HAP-1 (cell line): Measurements from ENCODE around the gene TFF2.

Source experiments
- DNase-seq, 2 experiments: peaks; one replicate each; pipeline ENCODE4 v3.0.0-alpha.2; 2016 to 2020; ENCODE audit warnings: low spot score in 2 of 2
- H3K27me3 ChIP-seq: fragments of 250-450 bp; sonication (Bioruptor Pico); 2 replicates; pipeline ENCODE4 v1.5.1; 2020; ENCODE audit warnings: low read depth, mild to moderate bottlenecking, moderate library complexity
- H3K36me3 ChIP-seq: fragments of 250-450 bp; sonication (Bioruptor Pico); replicated peaks from 2 replicates; pipeline ENCODE4 v1.5.1; 2020; ENCODE audit warnings: mild to moderate bottlenecking
- H3K4me1 ChIP-seq: fragments of 250-450 bp; sonication (Bioruptor Pico); 2 replicates; pipeline ENCODE4 v1.5.1; 2020; ENCODE audit warnings: mild to moderate bottlenecking
- H3K4me3 ChIP-seq: fragments of 250-450 bp; sonication (Bioruptor Pico); 2 replicates; pipeline ENCODE4 v1.5.1; 2020; ENCODE audit warnings: mild to moderate bottlenecking, moderate library complexity
- H3K9me3 ChIP-seq: fragments of 250-450 bp; sonication (Bioruptor Pico); 2 replicates; pipeline ENCODE4 v1.5.1; 2020; ENCODE audit warnings: mild to moderate bottlenecking, moderate library complexity
- in situ Hi-C: fragments of 300-500 bp; cut with MboI; formaldehyde crosslinking; loops from 3 replicates; pipeline ENCODE4 v1.14.3; 2020; ENCODE audit warnings: low sequenced_read_pairs, inconsistent platforms, mixed read lengths

Gene TFF2

DNA sequence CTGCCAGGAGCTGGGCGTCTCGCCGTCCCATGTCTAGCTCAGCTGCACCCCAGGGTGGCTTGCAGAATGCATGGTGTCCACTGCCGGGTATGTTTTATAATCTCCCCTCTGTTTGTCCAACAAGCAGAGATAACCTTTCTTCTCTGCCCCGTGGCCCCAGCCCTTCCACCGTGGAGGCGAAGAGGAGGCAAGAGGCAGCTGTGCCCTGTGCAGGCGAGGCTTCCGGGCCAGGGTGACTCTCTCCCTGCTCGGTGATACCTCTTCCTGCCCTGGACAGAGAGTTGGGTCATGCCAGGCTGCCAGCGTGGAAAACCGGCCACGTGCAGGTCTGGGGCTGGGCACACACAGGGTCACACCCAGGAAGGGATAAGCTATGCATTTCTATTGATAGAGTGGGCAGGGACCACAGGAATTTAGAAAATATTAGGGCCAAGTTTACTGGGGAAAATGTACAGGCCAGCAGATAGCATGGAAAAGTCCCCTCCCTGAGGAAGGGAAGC, at the start of gene TFF2:
TFF2 (minus strand) TSS at position 68 of the 500 bp plus-strand sequence; CDS start at position 31, 37 bp downstream.
- H3K4me1 ChIP-seq: no peaks in the 10 kb centered on the region
- in situ Hi-C loops: no loop called here
- no peaks in the 10 kb centered on the region for H3K27me3 ChIP-seq
- H3K4me3 ChIP-seq: no peak within 1 kb of the TSS
- no peaks in the 10 kb centered on the region for H3K36me3 ChIP-seq
- DNase-seq: no peak
- no peaks in the 10 kb centered on the region for H3K9me3 ChIP-seq

DNA sequence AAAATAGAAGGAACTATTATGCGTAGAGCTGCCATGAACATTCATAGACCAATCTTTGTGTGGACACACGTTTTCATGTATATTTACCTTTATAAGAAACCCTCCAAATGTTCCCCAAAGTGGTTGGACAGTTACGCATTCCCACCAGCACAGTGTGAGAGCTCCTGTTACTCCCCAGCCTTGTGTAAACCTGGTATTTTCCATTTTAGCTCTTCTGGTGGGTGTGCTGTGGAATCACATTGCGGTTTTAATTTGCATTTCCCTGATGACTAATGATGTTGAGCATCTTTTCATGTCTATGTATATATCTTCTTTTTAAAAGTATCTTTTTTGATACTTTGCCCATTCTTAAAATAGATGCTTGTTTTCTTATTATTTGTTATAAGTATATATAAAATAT, 49.7 kb upstream of the TFF2 start:
- no peak overlapping the region for H3K4me3 ChIP-seq
- no peak for DNase-seq
- H3K27me3 ChIP-seq: no peaks in the 10 kb centered on the region
- in situ Hi-C loops: no loop called here
- H3K36me3 ChIP-seq: no peaks in the 10 kb centered on the region
- no peaks in the 10 kb centered on the region for H3K4me1 ChIP-seq
- H3K9me3 ChIP-seq: no peaks in the 10 kb centered on the region

DNA sequence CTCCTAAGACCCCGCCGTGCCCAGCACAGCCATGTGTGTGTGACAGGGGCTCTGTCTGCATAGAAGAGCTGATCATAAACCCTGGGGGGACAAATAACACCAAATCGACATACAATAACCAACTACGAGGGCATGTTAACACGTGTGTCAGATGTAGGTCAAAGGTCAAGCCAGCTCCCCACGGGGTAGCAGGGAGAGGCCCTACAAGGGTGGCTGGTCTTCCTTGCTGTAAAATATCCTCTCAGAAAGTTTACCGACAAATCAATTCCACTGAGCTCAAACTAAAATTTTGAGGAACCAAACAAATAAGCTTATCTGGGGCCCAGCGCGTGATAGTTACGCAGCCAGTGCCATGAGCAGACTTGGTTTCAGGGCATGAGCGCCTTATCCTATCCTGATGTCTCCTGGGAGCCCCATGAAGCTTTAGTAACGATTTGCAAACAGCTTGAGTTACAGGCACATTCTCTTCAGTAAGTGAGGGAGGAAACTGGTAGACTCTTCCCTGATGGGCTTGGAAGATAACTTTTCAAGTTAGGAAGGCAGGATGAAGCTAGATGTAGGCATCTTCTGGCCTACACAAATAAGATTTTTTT, 47.7 kb upstream of the TFF2 start:
- no peak for DNase-seq
- Histone ChIP-seq H3K27me3 (no peaks in the 10 kb centered on the region), H3K36me3 (no peaks in the 10 kb centered on the region), H3K4me3 (no peak overlapping the region), H3K4me1 (no peaks in the 10 kb centered on the region), H3K9me3 (no peaks in the 10 kb centered on the region)
- in situ Hi-C loops: no loop called here

DNA sequence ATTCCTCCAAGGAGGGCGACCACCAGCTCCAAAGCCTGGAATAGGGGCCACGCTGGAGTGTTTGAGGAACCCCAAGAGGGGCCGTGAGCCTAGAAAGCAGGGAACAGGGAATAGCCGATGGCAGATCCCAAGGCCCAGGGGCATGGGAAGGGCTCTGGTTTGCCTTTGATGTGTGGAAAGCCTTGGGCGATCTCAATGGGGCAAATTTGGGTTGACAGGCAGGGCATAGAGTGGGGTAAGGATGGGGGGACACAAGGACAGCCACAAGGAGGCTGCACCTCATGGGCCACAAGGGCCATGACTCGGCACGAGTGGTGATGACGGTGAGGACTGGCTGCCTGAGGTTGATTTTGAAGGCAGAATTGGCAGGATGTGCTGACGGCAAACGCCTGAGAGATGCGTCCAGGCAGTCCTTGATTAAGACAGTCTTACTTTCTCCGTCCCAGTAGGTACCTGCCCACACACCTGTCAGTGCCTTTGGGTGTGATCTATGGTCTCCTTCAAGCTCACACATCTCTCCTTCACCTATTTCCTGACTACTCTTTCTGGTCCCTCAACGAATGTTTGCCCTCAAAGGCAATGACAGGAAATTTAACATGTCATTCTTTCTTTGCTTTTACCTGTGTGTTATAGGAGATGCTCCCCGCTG, 47.1 kb upstream of the TFF2 start:
- no peaks in the 10 kb centered on the region for H3K27me3 ChIP-seq
- DNase-seq: no peak
- no peaks in the 10 kb centered on the region for H3K9me3 ChIP-seq
- H3K4me3 ChIP-seq: no peak overlapping the region
- H3K4me1 ChIP-seq: no peaks in the 10 kb centered on the region
- in situ Hi-C loops: no loop called here
- H3K36me3 ChIP-seq: no peaks in the 10 kb centered on the region

DNA sequence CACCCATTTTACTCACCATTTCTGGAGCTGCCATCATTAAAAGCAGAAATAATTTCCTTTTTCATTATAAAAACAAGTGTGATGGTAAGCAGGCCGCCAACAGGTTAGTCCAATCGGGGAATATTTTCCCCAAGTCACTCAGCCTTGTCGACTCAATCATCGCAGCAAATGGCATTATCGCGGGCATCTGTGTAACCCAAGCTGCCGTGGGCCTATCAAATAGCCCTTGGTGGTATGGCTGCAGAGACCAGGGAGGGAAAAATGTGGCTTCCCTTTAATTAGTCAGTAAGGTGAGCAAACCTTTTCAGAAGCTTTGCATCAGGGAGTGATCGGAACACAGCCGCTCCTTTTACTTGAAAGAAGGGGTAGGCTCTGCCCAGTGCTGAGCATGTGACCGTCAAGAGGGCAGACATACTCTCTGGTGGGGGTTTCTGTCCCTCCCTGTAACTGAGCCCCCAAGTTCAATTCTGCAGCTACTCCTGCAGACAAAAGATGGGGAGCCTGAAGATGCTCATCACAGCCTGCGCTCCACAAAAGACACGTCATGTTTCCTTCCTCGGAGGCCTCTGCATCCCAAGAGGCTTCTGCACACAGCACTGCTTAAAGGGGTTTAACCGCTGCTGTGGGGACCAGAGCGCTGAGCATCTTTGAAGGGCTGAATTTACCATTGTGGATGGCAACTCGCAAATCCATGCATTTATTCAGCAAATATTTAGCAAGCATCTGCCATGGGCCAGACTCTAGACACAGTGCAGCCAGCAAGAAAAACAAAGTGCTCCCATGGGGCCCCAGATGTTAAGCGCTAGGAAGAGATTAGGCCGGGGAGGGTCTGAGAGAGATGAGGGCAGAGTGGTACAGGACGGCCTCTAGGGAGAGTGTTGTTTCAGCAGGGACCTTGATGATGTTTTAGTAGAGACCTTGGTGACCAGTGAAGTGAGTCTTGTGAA, 46.3 kb upstream of the TFF2 start:
- in situ Hi-C loops: no loop called here
- H3K4me3 ChIP-seq: no peak overlapping the region
- no peaks in the 10 kb centered on the region for H3K4me1 ChIP-seq
- no peaks in the 10 kb centered on the region for H3K27me3 ChIP-seq
- H3K9me3 ChIP-seq: no peaks in the 10 kb centered on the region
- H3K36me3 ChIP-seq: no peaks in the 10 kb centered on the region
- no peak for DNase-seq

DNA sequence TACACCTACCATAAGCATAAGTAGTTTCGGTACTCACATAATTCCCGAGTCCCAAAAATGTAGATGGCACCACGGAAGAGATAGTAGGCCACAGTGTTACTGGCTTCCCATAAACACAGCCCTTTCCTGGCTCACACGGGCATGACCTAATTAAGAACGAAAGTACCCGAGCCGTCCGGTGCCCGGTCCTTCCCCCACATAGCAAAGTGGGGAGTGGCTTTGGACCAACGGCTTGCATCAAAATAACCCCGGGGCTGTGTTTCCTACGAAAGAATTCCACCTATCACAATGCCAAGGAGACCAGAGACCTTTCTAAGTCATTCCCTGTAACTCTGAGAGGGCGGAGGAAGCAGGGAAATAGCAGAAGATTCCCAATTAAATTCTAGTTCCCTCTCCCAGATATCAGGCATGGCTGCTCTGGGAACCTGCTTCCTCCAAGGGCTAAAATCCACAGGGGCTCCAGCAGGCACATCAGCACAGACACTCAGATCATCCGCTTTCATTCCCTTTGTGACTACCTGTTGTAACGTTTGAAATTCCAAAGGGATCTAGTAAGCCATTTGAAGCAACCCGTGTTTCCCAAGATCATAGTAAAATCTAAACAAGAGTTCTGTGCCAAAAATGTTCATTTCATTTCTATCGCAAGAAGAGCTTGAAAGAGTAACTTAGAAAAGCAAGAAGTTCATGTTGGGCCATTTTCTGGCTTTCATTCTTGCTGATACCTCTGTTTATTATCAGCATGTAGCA, 45.3 kb upstream of the TFF2 start, which contains the start of gene TMPRSS3:
TMPRSS3 (minus strand) TSS at position 148 of the 747 bp plus-strand sequence. CDS start 635 bp downstream, outside the sequence.
- no peak for DNase-seq
- Histone ChIP-seq H3K36me3 (no peaks in the 10 kb centered on the region), H3K4me3 (no peak within 1 kb of the TSS), H3K27me3 (no peaks in the 10 kb centered on the region), H3K4me1 (no peaks in the 10 kb centered on the region), H3K9me3 (no peaks in the 10 kb centered on the region)
- in situ Hi-C loops: no loop called here

DNA sequence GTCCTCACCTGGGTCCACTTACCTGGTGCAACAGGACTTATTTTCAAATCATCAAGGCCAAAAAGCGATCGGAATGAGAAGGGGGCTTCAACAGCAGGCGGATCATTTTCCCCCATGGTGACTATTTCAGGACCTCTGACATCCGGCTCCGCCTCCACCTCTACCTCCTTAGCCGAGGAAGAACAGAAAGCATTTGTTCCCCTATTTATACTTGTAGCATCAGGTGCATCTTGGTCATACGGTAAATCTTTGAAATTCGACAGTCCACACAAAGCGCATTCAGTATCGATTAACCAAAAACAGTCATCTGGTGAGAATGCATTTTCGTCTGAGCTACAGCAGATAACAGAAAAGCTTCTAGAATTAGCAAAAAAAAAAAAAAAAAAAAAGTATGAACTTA, 44.5 kb upstream of the TFF2 start:
- Histone ChIP-seq H3K36me3 (no peaks in the 10 kb centered on the region), H3K4me3 (no peak overlapping the region), H3K27me3 (no peaks in the 10 kb centered on the region), H3K4me1 (no peaks in the 10 kb centered on the region), H3K9me3 (no peaks in the 10 kb centered on the region)
- in situ Hi-C loops: no loop called here
- DNase-seq: no peak

DNA sequence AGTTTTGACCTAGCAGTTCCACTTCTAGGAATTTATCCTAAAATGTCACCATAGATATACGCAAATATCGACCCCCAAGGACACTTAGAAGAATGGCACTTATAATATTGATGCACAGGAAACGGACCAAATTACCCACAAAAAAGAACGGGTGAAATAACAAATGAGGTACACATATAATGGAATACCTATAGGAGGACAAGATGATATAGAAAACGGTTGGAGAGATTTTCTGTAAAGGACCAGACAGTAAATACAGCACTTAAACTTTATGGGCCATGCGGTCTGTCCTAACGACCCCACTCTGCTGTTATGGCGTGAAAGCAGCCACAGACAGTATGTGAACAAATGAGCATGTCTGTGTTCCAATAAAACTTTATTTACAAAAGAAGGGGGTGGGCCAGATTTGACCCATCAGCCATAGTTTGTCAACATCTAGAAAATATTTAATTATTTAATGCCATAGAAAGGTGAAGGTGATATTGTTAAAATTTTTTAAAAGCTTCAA, 42.7 kb upstream of the TFF2 start:
- Histone ChIP-seq H3K4me3 (no peak overlapping the region), H3K36me3 (no peaks in the 10 kb centered on the region)

GRCh38 chr21:42392731-42393442, 42.1 kb upstream of the TFF2 start:
- H3K4me1 ChIP-seq: no peaks in the 10 kb centered on the region
- in situ Hi-C loops: no loop called here
- H3K4me3 ChIP-seq: no peak overlapping the region
- no peaks in the 10 kb centered on the region for H3K9me3 ChIP-seq
- H3K36me3 ChIP-seq: no peaks in the 10 kb centered on the region
- H3K27me3 ChIP-seq: no peaks in the 10 kb centered on the region
- DNase-seq: no peak

More for the DNA sequence above, 42.7 kb upstream of the TFF2 start:
- Histone ChIP-seq H3K9me3 (no peaks in the 10 kb centered on the region), H3K27me3 (no peaks in the 10 kb centered on the region), H3K4me1 (no peaks in the 10 kb centered on the region)
- in situ Hi-C loops: no loop called here
- DNase-seq: no peak

GRCh38 chr21:42391297-42391696, 40.5 kb upstream of the TFF2 start:
- Histone ChIP-seq H3K27me3 (no peaks in the 10 kb centered on the region), H3K9me3 (no peaks in the 10 kb centered on the region), H3K36me3 (no peaks in the 10 kb centered on the region), H3K4me3 (no peak overlapping the region), H3K4me1 (no peaks in the 10 kb centered on the region)
- in situ Hi-C loops: no loop called here
- no peak for DNase-seq

DNA sequence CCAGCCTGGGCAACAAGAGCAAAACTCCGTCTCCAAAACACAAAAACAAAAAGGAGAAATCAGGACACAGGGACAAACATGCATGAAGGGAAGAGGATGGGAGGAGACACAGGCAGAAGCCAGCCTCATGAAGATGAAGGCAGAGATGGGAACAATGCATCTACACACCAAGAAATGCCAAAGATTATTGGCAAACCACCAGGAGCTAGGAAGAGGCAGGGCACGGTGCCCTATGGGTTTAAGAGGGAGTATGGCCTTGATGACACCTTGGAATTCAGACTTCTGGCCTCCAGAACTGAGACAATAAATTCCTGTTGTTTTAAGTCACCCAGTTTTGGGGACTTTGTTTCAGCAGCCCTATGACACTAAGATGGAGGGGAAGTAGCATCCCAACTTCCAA, 39.9 kb upstream of the TFF2 start:
- no peak for DNase-seq
- in situ Hi-C loops: no loop called here
- H3K36me3 ChIP-seq: no peaks in the 10 kb centered on the region
- no peaks in the 10 kb centered on the region for H3K4me1 ChIP-seq
- no peak overlapping the region for H3K4me3 ChIP-seq
- no peaks in the 10 kb centered on the region for H3K27me3 ChIP-seq
- H3K9me3 ChIP-seq: no peaks in the 10 kb centered on the region

DNA sequence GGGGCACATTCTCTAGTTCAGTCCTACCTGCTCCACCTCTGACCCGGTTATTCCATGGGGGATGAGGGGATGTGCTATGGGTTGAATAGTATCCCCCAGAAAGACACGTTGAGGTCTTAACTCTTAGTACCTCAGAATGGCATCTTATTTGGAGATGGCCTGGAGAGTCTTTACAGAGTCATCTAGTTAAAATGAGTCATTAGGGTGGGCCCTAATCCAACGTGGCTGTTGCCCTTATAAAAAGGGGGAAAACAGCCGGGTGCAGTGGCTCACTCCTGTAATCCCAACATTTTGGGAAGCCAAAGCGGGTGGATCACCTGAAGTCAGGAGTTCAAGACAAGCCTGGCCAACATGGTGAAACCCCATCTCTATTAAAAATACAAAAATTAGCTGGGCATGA, 39.4 kb upstream of the TFF2 start:
- in situ Hi-C loops: no loop called here
- Histone ChIP-seq H3K4me1 (no peaks in the 10 kb centered on the region), H3K4me3 (no peak overlapping the region), H3K9me3 (no peaks in the 10 kb centered on the region), H3K36me3 (no peaks in the 10 kb centered on the region), H3K27me3 (no peaks in the 10 kb centered on the region)
- no peak for DNase-seq

DNA sequence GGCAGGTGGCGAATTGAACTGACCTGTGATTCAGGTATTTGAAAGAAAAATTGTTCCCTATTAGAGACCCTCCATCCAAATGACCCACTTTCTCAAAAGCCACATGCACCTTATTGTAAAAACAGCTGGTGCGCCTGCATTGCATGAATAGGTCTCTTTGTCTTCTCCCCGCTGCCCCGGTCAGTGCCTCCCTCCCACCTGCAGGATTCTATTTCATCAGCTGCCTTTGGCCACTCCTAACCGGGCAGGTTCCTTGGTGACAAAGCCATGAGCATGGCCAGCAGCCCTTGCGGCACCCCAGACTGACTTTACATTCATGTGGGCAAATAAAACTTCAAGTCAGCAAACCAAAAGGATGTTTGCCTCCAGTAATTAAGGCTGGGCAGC, 38.6 kb upstream of the TFF2 start:
- no peak overlapping the region for H3K4me3 ChIP-seq
- in situ Hi-C loops: no loop called here
- DNase-seq: no peak

More for the DNA sequence above, 38.6 kb upstream of the TFF2 start:
- Histone ChIP-seq H3K9me3 (no peaks in the 10 kb centered on the region), H3K36me3 (no peaks in the 10 kb centered on the region), H3K4me1 (no peaks in the 10 kb centered on the region), H3K27me3 (no peaks in the 10 kb centered on the region)
